Psoas muscle (tissue), 8 donors: ENCODE data around the gene MAN2A2. TPM values are rescaled to one million over a fixed set of nuclear protein-coding genes. Genes with fewer than 3 reads are reported as not detected.

ENCODE experiments used
- ATAC-seq, 4 donors: fragments of 200-7000 bp; cut with Tn5 transposase; one replicate each; pipeline ENCODE4 v1.9.1; 2020; ENCODE audit warnings: moderate library complexity in 3 of 4, mild to moderate bottlenecking in 2 of 4
- DNase-seq, 2 donors: peaks; one replicate each; pipeline ENCODE4 v3.0.0-alpha.2; 2020
- H3K27ac ChIP-seq: fragments of 200-600 bp; one replicate; pipeline ENCODE4 v1.8.0; 2022
- H3K27me3 ChIP-seq, 3 donors: fragments of 200-600 bp in 1 of 3; one replicate each; pipeline versions ENCODE4 v1.6.1 to v1.8.0; 2013 to 2022; ENCODE audit warnings: low read length in 2 of 3, mild to moderate bottlenecking in 2 of 3, moderate library complexity in 1 of 3; ENCODE audit not compliant: insufficient read depth in 3 of 3
- H3K36me3 ChIP-seq, 2 donors: fragments of 200-600 bp in 1 of 2; one replicate each; pipeline versions ENCODE4 v1.6.1 to v1.8.0; 2013 to 2022; ENCODE audit warnings: low read depth in 1 of 2, mild to moderate bottlenecking in 1 of 2, moderate library complexity in 1 of 2; ENCODE audit not compliant: insufficient read depth in 1 of 2
- H3K4me1 ChIP-seq: fragments of 200-600 bp; one replicate; pipeline ENCODE4 v1.8.0; 2022
- H3K4me3 ChIP-seq: fragments of 200-600 bp; one replicate; pipeline ENCODE4 v1.8.0; 2022; ENCODE audit warnings: mild to moderate bottlenecking
- H3K9me3 ChIP-seq: fragments of 200-600 bp; one replicate; pipeline ENCODE4 v1.8.0; 2022
- WGBS, 3 donors: extraction: QIAGEN DNeasy Blood & Tissue Kit; methylation state at CpG; one replicate each; pipeline versions ENCODE4 v1.1.6 to v1.1.7; 2013; 5-methylcytosine and 5-hydroxymethylcytosine counted together
- intact Hi-C, 2 donors: fragments of 100-400 bp; cut with DNase I; formaldehyde crosslinking; loops; one replicate each; pipeline versions ENCODE4 v1.11.0 to v1.14.2; 2022
- polyA plus RNA-seq, 3 donors: library from polyadenylated mRNA; stranded (reverse); fragments of 200-250 nt; gene quantifications; one replicate each; pipeline ENCODE4 v1.2.3, GENCODE V29; 2013
- total RNA-seq, 4 donors: library from RNA; stranded (reverse); fragmentation: NEBNext Ultra II Directional in 2 of 4; extraction: Animal tissue kit (Norgen Biotek cat#: 25700) in 2 of 4; gene quantifications; one replicate each; pipeline versions ENCODE4 v1.2.1 to v1.2.4, GENCODE V29; 2021 to 2023
- TF ChIP-seq, protein P1 (sequence below): fragments of 200-600 bp; IDR thresholded peaks from one replicate; pipeline ENCODE4 v1.8.0; 2022; ENCODE audit warnings: antibody characterized with exemption
- donor health status: healthy with polysubstance abuse.
- donor health status: DM: no; HTN: no; CAD: no; lungs with moderate emphysema.
- donor health status: Bipolar disorder and iron deficiency.
- donor health status: healthy.
- donor health status: DM: yes; HTN: yes; CAD: no.
- donor health status: DM: no; HTN: no; CAD: no.
- donor health status: DM: no; HTN: no; CAD: no.
- donor health status: DM: yes; HTN: yes; CAD: no.

MAN2A2 gene
- total and polyA plus RNA-seq, 7 donors, result 22.9 to 127 (median 111) TPM

DNA sequence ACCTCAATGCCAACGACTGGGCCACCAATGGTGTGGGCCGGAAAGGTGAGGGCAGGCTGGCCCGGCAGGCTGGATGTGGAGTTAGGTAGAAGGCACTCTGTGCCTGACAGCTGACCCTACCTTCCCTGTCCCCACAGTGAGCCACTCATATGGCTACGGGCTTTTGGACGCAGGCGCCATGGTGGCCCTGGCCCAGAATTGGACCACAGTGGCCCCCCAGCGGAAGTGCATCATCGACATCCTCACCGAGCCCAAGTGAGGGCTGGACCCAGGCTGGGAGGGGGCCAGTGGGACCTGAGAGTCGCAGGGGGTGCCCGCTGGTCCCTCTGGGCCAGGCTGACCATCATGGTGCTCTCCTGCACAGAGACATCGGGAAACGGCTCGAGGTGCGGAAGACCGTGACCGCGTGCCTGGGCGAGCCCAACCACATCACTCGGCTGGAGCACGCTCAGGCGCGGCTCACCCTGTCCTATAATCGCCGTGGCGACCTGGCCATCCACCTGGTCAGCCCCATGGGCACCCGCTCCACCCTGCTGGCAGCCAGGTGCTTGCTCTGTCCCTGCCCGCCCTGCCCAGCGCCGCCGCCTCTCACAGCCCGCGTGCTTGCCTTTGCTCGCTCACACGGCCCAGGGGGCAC lies 23.3 kb upstream of the MAN2A2 start:
- Histone ChIP-seq H3K9me3 (no peaks in the 10 kb centered on the region), H3K27me3 (no peaks in the 10 kb centered on the region), H3K4me1 (peaks cover 6% of the 10 kb centered on the region), H3K27ac (no peak overlapping the region), H3K4me3 (no peak overlapping the region), H3K36me3 (peaks cover 7 to 73% of the 10 kb centered on the region in 2 donors)
- 90 to 95% (median 94%) methylated on average over 31 to 35 of the region's 35 CpGs for WGBS, 3 donors
- ATAC-seq, result no peak
- no peak for DNase-seq
- intact Hi-C loops, result loop anchor here in 1 of 2 donors (5.0 kb wide), 1 partner anchor 563 kb away; no protein-coding TSS in a partner anchor
- TF ChIP-seq, protein P1, sequence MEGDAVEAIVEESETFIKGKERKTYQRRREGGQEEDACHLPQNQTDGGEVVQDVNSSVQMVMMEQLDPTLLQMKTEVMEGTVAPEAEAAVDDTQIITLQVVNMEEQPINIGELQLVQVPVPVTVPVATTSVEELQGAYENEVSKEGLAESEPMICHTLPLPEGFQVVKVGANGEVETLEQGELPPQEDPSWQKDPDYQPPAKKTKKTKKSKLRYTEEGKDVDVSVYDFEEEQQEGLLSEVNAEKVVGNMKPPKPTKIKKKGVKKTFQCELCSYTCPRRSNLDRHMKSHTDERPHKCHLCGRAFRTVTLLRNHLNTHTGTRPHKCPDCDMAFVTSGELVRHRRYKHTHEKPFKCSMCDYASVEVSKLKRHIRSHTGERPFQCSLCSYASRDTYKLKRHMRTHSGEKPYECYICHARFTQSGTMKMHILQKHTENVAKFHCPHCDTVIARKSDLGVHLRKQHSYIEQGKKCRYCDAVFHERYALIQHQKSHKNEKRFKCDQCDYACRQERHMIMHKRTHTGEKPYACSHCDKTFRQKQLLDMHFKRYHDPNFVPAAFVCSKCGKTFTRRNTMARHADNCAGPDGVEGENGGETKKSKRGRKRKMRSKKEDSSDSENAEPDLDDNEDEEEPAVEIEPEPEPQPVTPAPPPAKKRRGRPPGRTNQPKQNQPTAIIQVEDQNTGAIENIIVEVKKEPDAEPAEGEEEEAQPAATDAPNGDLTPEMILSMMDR, result no peak

DNA sequence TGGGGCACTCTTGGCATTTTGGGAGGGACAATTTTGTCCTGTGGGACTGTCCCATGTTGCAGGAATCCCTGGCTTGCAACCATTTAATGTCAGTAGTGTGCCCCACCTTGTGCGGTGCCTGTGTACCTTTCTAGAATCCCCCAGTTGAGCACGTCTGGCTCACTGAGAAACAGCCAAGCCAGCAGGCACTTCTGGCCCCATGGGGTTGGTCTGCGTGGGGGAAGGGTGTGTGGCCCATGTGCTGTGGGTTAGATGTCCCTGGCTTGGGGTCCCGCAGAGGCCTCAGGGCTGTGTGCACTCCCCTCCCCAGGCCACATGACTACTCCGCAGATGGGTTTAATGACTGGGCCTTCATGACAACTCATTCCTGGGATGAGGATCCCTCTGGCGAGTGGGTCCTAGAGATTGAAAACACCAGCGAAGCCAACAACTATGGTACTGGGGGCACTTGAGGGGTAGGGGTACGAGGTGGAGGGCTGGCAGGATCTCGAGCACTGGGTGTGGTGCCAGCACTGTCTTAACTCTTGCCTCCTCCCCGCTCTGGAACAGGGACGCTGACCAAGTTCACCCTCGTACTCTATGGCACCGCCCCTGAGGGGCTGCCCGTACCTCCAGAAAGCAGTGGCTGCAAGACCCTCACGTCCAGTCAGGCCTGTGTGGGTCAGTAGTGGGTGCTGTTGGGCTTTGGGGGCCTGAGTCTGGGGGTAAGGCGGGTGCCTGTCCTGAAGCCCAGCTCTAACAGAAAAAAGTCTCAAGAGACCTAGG lies 22.5 kb upstream of the MAN2A2 start:
- TF ChIP-seq, protein P1, result no peak
- H3K27me3 ChIP-seq, result no peaks in the 10 kb centered on the region
- peaks cover 7 to 73% of the 10 kb centered on the region in 2 donors for H3K36me3 ChIP-seq
- no peak for ATAC-seq
- H3K9me3 ChIP-seq, result no peaks in the 10 kb centered on the region
- intact Hi-C loops, result loop anchor here in 1 of 2 donors (5.0 kb wide), 1 partner anchor 563 kb away; no protein-coding TSS in a partner anchor
- no peak for DNase-seq
- H3K4me3 ChIP-seq, result no peak overlapping the region
- 79 to 90% (median 84%) methylated on average over 16 of the region's 16 CpGs for WGBS, 3 donors
- peaks cover 6% of the 10 kb centered on the region for H3K4me1 ChIP-seq
- H3K27ac ChIP-seq, result no peak overlapping the region

DNA sequence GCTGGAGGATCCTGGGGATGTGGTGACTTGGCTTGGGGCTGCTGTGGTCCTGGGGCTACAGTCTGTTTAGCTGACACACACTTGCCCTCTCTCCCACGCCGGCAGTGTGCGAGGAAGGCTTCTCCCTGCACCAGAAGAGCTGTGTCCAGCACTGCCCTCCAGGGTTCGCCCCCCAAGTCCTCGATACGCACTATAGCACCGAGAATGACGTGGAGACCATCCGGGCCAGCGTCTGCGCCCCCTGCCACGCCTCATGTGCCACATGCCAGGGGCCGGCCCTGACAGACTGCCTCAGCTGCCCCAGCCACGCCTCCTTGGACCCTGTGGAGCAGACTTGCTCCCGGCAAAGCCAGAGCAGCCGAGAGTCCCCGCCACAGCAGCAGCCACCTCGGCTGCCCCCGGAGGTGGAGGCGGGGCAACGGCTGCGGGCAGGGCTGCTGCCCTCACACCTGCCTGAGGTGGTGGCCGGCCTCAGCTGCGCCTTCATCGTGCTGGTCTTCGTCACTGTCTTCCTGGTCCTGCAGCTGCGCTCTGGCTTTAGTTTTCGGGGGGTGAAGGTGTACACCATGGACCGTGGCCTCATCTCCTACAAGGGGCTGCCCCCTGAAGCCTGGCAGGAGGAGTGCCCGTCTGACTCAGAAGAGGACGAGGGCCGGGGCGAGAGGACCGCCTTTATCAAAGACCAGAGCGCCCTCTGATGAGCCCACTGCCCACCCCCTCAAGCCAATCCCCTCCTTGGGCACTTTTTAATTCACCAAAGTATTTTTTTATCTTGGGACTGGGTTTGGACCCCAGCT lies 21.7 kb upstream of the MAN2A2 start:
- WGBS, 3 donors, result 66 to 87% (median 70%) methylated on average over 27 to 35 of the region's 35 CpGs
- H3K36me3 ChIP-seq, result peaks cover 7 to 64% of the 10 kb centered on the region in 2 donors

DNA sequence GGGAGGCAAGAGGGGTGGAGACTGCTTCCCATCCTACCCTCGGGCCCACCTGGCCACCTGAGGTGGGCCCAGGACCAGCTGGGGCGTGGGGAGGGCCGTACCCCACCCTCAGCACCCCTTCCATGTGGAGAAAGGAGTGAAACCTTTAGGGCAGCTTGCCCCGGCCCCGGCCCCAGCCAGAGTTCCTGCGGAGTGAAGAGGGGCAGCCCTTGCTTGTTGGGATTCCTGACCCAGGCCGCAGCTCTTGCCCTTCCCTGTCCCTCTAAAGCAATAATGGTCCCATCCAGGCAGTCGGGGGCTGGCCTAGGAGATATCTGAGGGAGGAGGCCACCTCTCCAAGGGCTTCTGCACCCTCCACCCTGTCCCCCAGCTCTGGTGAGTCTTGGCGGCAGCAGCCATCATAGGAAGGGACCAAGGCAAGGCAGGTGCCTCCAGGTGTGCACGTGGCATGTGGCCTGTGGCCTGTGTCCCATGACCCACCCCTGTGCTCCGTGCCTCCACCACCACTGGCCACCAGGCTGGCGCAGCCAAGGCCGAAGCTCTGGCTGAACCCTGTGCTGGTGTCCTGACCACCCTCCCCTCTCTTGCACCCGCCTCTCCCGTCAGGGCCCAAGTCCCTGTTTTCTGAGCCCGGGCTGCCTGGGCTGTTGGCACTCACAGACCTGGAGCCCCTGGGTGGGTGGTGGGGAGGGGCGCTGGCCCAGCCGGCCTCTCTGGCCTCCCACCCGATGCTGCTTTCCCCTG lies 21.0 kb upstream of the MAN2A2 start:
- WGBS, 3 donors, result 80 to 88% (median 83%) methylated on average over 19 of the region's 19 CpGs
- no peak overlapping the region for H3K4me3 ChIP-seq
- DNase-seq (no peak), ATAC-seq (no peak)
- H3K27me3 ChIP-seq, result no peaks in the 10 kb centered on the region
- no peak overlapping the region for H3K27ac ChIP-seq
- H3K4me1 ChIP-seq, result peaks cover 12% of the 10 kb centered on the region
- TF ChIP-seq, protein P1, result no peak
- H3K9me3 ChIP-seq, result no peaks in the 10 kb centered on the region
- H3K36me3 ChIP-seq, result peaks cover 7 to 57% of the 10 kb centered on the region in 2 donors
- intact Hi-C loops, result loop anchor here in 1 of 2 donors (5.0 kb wide), 1 partner anchor 565 kb away; no protein-coding TSS in a partner anchor

More for the DNA sequence above, 21.7 kb upstream of the MAN2A2 start:
- Histone ChIP-seq H3K4me3 (no peak overlapping the region), H3K27ac (no peak overlapping the region), H3K4me1 (peaks cover 7% of the 10 kb centered on the region), H3K9me3 (no peaks in the 10 kb centered on the region), H3K27me3 (no peaks in the 10 kb centered on the region)
- ATAC-seq, result no peak
- intact Hi-C loops, result loop anchor here in 1 of 2 donors (5.0 kb wide), 1 partner anchor 564 kb away; no protein-coding TSS in a partner anchor
- DNase-seq, result no peak
- TF ChIP-seq, protein P1, result no peak
